GM12865 (cell line): ENCODE results near the gene FANCC.
"Not testable (repeated sequence)": the region's sequence is repeated elsewhere in the genome, so short reads cannot be mapped to it uniquely, and the experiment has no call there.

Experiments
- DNase-seq: peaks from one replicate; pipeline ENCODE4 v3.0.0; 2010; ENCODE audit warnings: low read depth
- H3K4me3 ChIP-seq: 2 replicates; pipeline ENCODE4 v1.5.1; 2011; ENCODE audit warnings: mild to moderate bottlenecking, low read depth, low read length, control low read depth
- TF ChIP-seq, protein P1 (sequence below): IDR thresholded peaks from 2 replicates; pipeline ENCODE4 v1.5.1; 2011; ENCODE audit warnings: low read length, control low read depth, low read depth, inconsistent platforms; ENCODE audit not compliant: insufficient read depth; ENCODE audit errors: missing control alignments

Gene FANCC

DNA sequence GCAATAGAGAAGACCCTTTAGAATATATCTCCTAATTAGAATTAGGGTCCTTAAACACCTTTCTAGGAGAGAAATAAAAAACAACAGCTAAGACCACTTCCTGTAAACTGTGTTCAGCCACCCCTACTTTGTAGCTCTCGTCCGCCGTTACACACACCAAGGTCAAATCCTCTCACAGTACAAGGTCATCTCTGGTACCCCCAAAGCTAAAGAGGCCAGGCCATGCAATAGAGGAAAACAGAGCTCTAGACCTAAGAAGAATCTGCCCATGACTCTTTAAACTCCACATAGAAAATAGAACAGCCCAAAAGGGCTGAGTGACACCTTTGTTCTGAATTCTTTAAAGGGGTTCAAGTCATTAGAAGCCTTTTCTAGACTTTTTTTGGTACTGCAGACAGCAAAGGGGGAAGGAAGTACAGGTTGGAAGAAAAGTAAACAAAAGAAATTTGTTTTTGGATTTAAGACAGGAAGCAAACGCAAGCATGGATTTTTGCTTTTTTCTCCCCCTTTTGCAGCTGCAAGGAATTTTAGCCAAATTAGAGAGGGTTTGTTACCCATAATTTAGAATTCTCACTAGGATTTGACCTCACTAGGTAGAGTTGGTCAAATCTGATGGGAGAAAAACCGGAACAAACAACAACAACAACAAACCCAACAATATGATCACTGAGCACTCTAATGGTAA is 13.4 kb upstream of the FANCC start:
- no peak overlapping the region for H3K4me3 ChIP-seq
- DNase-seq = no peak
- TF ChIP-seq, protein P1, sequence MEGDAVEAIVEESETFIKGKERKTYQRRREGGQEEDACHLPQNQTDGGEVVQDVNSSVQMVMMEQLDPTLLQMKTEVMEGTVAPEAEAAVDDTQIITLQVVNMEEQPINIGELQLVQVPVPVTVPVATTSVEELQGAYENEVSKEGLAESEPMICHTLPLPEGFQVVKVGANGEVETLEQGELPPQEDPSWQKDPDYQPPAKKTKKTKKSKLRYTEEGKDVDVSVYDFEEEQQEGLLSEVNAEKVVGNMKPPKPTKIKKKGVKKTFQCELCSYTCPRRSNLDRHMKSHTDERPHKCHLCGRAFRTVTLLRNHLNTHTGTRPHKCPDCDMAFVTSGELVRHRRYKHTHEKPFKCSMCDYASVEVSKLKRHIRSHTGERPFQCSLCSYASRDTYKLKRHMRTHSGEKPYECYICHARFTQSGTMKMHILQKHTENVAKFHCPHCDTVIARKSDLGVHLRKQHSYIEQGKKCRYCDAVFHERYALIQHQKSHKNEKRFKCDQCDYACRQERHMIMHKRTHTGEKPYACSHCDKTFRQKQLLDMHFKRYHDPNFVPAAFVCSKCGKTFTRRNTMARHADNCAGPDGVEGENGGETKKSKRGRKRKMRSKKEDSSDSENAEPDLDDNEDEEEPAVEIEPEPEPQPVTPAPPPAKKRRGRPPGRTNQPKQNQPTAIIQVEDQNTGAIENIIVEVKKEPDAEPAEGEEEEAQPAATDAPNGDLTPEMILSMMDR = no peak

DNA sequence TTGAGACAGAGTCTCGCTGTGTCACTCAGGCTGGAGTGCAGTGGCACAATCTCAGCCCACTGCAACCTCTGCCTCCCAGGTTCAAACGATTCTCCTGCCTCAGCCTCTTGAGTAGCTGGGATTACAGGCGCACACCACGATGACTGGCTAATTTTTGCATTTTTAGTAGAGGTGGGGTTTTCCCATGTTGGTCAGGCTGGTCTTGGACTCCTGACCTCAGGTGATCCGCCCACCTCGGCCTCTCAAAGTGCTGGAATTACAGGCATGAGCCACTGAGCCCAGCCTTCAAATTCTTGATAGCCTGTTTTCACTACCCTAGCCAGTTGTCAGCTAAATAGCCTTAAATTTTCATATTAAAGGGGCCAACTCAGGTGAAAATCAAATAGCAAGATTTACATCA is 11.6 kb upstream of the FANCC start:
- not testable (repeated sequence) for H3K4me3 ChIP-seq, DNase-seq

DNA sequence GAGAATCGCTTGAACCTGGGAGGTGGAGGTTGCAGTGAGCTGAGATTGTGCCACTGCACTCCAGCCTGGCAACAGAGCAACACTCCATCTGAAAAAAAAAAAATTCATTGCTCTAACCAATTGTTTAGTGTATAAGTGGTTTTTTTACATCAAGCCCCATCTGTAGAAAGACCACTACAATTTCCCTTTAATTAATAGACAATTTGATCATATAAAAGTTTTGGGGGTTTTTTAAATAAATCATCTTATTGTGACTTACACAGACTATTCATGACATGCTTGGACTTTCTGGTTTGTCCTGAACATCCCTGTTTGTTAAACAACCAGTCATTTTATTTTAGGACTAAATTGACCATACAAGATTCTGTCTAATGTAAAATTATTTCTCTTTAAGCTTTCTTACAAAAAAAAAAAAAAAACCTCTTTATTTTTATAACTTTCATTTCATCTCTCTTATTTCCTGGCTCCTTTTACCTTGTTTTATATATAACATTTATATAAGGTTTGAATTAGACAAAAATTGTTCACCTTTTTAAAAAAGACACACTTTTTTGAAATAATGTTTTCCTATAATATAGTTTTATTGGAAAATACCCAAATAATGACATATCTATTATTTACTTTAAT is 9.8 kb upstream of the FANCC start:
- DNase-seq = no peak
- H3K4me3 ChIP-seq = no peak overlapping the region
- TF ChIP-seq, protein P1 = no peak

DNA sequence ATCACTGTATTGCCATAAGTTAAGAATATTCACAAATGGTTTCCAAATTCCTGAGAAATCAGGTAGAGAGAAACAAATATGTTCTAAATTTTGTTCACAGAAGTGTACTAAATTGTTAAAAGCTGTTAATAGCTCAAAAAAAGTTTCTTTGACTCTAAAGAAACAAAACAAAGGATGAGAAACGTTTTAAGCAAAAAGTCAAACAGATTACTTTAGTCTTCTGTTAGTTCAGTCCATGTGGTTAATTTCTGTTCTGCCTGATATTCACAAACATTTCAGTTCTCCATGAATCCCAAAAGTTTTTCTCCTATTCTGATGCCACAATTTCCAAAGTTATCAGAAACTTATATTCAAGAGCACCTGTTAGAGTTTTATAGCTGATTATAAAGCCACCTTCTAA is 7.7 kb upstream of the FANCC start:
- no peak for DNase-seq
- TF ChIP-seq, protein P1 = no peak
- H3K4me3 ChIP-seq = no peak overlapping the region

DNA sequence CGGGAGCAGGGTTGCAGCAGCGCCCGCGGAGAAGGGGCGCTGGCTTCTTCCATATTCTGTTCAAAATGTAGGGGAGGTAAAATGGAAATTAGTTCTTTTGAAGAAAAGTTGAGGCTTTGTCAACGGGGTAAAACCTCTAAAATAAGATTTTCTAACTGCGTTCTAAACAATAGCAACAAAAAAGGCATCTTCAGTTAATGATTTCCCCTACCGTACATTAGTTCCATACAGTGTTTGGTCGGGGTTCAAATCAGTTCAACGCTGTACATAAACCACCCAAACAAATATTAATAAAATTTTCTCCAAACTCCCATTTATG is 343 bp upstream of the FANCC start:
- DNase-seq = no peak
- TF ChIP-seq, protein P1 = no peak
- H3K4me3 ChIP-seq = peak overlapping the region; percentile 98

DNA sequence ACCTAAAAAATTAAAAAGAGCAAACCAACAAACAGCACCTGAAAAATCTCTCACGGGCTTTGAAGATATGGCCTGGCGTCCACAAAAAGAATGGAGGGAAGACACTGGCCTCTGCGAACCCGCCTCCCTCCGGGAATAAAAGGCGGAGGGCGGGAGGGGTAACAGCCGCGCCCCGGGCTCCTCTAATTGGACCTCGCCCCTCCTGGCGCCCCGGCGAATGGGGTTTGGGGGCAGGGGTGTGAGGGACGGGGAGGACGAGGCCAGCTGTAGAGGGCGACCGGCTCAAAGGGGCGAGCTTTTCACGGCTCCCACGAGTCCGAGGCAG is 753 bp downstream of the FANCC start:
- peak; percentile 69 for DNase-seq
- TF ChIP-seq, protein P1 = no peak
- peak overlapping the region; percentile 98 for H3K4me3 ChIP-seq

DNA sequence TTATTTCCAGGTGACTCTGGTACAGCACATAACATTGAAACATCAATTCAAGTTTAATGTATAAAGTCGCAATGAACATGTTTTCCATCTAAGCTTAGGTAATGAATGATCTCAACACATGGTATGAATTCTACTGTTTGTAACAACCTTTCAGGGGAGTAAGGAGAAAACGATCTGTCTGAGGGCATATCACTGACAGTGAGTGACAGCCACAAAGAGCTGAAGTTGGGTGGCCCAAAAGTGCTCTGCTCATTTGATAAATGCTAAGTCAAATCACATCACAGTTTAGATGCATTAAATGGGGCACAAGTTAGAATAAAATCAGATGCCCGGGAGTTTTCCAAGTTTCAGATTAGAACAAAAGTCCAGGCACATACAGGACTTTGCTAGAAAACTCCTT is 1.2 kb downstream of the FANCC start:
- H3K4me3 ChIP-seq = peak overlapping the region; percentile 98
- DNase-seq = no peak
- TF ChIP-seq, protein P1 = no peak
